Measurements from ENCODE around the gene EFCAB8.

DNA sequence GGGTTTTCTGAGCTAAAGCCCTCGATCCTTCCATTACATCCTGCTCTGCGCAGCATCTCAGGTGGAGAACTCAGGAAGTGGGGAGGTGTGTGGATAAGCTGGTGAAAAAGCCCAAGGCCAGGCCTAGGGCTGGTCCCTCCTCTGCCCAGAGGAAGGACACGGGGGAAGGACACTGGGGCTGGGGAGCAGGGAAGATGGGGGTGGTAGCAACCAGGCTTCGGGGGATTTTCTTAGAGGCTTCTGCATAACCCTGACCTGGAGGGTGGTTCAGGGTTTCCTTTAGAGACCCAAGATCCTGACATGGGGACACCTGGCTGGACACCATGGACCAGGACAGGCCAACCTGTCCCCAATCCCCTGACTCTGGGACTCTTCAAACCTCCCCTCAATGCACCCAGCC lies 107.7 kb downstream of the EFCAB8 start:
- TF ChIP-seq, protein P1, sequence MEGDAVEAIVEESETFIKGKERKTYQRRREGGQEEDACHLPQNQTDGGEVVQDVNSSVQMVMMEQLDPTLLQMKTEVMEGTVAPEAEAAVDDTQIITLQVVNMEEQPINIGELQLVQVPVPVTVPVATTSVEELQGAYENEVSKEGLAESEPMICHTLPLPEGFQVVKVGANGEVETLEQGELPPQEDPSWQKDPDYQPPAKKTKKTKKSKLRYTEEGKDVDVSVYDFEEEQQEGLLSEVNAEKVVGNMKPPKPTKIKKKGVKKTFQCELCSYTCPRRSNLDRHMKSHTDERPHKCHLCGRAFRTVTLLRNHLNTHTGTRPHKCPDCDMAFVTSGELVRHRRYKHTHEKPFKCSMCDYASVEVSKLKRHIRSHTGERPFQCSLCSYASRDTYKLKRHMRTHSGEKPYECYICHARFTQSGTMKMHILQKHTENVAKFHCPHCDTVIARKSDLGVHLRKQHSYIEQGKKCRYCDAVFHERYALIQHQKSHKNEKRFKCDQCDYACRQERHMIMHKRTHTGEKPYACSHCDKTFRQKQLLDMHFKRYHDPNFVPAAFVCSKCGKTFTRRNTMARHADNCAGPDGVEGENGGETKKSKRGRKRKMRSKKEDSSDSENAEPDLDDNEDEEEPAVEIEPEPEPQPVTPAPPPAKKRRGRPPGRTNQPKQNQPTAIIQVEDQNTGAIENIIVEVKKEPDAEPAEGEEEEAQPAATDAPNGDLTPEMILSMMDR (conservative IDR thresholded peaks at IDR 0.05): no peak
- TF ChIP-seq EZH2 (IDR thresholded peaks at IDR 0.05; ENCODE audit: low read depth): no peak
